Stimulated activated CD4-positive, alpha-beta T cell treated with anti-CD3 and anti-CD28 coated beads, Interleukin-4, amount 100 ng/mL, for 24 hours (primary cell): ENCODE results near the gene ZCCHC24.
"Not testable (repeated sequence)": the region's sequence is repeated elsewhere in the genome, so short reads cannot be mapped to it uniquely, and the experiment has no call there.

Experiments used
- DNase-seq: peaks from one replicate; pipeline ENCODE4 v3.0.0-alpha.2; 2020

Gene ZCCHC24

DNA sequence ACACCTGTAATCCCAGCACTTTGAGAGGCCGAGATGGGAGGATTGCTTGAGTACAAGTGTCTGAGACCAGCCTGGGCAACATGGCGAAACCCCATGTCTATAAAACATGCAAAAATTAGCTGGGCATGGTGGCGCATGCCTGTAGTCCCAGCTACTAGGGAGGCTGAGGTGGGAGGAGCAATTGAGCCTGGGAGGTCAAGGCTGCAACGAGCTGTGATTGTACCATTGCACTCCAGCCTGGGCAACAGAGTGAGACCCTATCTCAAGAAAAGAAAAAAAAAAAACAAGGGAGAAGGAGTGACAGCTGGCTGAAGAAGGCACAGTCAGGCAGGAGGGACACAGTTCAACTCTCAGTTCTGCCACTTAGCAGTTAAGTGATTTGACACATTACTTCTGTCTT lies 26.4 kb upstream of the ZCCHC24 start:
- no peak for DNase-seq

DNA sequence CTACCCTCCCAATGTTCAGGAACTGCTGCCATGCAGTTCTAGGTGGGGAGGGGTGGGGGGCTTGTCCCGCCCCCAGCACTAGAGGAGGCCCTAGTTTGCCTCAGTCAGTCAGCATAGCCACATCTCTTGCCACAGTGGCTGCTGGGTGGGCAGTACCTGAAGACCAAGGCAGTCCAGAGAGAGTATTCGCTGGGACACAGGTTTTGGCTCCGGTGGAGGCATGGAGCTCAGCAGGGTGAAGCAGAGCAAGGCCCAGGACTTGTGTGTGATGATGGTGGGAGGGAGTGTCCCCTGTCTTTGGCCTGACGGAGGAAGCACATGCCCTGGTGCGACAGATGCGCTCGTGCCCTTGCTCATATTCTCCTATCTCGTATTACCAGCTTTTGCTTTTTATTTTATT lies 24.7 kb upstream of the ZCCHC24 start:
- DNase-seq = no peak

DNA sequence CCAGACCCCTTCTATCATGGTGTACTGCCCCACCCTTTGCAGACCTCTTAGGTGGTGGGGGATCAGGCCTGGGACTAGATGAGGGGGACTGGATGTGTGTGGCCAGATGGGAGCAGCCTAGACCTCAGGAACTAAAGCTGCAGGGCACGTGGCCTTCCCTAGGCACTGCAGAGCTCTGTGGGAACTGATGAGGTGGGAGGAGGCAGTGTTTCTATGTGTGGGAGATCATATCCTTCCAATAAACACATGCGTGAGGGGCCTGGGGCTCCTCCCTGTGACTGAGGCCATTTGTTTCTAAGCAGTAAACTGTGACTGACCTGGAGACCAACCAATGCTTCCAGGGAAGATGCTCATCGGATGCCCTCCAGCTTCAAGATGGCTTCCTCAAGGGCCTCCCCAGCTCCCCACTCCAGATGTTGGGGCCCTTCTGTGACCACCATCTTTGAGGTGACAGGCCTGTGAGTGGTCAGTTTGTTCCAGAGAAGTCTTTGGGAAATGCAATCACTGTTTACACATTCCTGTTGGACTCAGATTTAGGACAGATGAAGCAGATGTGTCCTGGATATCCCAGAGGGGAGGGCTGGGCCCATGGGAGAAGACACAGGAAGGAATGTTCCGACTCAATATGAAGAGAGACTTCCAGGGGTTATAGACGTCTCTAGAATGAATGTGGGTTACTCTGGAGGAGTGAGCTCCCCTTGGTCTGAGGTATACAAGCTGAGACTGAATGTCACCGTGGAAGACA lies 23.6 kb upstream of the ZCCHC24 start:
- DNase-seq = no peak

DNA sequence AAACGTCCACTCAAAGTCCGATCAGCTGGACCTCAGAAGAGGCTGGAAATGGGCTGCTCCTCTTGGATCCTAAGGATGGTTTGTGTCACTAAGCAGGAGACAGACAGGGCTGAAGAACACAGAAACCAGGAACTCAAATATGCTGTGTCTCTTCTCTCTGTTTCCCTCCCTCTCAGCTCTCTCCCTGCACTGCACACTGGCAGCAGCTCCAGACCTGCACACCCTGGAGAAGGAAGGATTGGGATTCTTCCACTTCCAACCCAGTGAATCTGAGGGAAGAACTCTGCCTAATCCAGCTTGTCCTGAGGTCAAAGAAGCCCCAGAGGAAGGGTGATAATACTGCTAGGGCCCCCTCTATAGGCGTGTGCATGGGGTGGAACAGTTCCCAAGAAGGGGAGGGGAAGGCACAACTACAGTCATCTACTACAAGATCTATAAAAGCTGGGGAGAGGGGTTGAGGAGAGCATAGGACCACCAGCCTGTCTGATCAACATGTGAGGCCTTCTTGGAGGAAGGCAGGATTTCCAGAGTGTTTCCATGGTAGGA lies 22.7 kb upstream of the ZCCHC24 start:
- no peak for DNase-seq

DNA sequence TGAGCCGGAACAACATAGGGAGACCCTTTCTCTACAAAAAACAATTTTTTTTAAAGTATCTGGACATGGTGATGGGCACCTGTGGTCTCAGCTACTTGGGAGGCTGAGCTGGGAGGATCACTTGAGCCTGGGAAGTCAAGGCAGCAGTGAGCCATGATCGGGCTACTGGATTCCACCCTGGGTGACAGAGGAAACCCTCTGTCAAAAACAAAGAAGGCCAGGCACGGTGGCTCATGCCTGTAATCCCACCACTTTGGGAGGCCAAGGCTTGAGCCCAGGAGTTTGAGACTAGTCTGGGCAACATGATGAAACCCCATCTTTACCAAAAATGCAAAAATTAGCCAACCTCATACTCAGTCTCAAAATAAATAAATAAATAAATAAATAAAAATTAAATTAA lies 19.9 kb upstream of the ZCCHC24 start:
- no peak for DNase-seq

DNA sequence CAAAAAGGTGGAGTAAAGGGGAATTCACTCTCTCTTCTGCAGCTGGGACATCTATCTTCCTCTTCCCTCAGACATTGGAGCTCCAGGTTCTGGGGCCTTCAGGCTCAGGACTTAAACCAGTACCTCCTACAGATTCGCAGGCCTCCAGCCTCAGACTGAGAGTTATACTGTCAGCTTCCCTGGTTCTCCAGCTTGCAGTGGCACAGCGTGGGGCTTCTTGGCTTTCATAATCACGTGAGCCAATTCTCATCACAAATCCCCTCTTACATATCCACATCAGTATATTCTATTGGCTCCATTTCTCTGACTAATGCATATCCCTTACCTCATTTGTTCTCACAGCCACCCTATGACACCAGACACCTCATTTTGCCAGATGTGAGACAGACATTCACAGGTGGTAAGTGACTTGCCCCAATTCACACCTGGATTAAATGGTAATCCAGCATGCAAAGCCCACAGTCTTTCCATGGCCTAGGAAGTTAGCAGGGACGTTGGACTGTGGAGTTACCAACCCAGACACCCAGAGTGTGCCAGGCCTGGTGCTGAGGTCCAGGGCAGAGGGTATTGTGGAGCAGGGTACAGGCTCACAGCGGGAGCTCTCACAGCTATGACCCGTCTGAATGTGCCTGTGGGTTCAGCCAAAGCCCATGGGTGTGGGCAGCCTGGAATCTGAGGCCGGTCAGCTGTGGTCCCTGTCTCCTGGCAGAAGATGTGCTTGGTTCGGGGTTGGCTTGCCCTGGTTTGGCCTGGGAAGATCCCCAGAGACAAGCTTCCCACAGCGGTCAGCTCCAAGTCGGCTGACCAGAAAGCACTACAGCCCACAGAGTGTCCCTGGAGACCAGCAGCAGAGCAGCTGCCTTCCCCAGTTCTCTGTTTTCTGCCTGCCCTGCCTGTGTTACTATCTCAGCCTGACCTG lies 18.4 kb upstream of the ZCCHC24 start:
- no peak for DNase-seq

DNA sequence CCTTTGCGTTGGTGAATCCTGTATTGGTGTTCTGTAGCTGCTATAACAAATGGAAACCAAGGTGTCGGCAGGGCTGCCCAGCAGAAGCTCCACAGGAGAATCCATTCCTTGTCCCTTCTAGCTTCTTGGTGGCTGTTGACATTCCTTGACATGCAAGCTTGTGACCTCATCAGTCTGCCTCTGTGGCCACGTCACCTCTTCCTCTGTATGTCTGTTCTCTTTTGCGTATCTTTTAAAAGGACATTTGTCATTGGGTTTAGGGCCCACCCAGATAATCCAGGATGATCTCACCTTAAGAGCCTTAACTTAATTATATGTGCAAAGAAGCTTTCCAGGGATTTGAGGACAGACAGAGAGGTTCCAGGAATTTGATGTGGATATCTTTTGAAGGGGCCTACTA lies 15.3 kb upstream of the ZCCHC24 start:
- no peak for DNase-seq

DNA sequence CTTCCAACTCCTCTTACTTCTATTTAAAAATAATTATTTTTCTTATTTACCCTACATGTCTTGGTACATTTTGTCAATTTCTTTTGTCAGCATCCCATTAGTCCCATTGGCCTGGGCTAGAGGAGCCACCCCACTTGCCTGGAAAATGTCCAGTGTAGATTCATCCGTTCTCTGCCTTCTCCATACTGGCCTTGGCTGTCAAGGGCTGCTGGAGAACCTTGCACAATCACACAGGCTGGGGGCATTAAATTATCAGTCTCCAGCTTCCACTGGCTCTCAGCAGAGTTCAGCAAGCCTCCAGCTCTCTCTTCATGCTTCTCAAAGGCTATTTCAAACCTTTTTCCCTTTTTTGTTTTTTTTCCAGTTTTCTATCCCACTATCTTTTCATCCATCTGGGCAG lies 13.8 kb upstream of the ZCCHC24 start:
- DNase-seq = no peak

DNA sequence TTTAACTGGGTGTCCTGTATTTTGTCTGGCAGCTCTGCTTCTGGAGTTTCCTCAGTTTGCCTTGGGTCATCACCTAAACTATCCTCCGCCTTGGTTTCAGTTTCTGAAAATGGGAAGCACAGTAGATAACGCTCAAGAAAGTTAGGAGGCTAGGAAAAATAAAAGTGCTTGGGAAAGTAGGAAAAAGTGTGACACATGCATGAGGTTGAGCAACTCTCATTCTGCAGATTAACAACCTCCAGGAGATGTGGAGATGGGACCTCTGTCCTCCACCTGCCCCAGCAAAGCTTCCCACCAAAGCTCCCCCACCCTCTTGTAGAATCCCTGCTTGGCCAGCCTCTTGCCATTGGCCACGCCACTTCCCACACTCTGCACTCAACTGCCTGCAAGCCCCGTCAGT lies 13.1 kb upstream of the ZCCHC24 start:
- DNase-seq = no peak

DNA sequence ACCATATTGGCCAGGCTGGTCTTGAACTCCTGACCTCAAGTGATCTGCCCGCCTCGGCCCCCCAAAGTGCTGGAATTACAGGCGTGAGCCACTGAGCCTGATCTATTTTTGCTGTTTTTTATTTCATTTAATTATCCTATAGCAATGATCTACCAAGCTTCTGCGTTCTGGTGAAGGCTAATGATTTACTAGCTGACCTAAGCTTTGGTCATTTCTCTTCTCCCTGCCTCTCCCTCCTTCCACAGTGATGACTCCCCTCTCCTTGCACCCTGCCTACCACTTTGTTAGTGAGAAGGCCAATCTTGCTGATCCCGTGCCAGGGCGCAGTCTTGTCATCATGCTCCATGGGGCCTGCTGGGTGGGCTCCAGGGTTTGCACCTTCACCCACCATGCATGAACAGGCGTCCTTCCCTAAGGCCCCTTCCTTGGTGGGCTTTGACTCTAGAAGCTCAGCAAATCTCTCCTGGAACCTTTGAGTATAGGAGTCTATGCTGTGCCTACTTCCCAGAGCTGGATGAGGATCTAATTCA lies 11.9 kb upstream of the ZCCHC24 start:
- DNase-seq = no peak

DNA sequence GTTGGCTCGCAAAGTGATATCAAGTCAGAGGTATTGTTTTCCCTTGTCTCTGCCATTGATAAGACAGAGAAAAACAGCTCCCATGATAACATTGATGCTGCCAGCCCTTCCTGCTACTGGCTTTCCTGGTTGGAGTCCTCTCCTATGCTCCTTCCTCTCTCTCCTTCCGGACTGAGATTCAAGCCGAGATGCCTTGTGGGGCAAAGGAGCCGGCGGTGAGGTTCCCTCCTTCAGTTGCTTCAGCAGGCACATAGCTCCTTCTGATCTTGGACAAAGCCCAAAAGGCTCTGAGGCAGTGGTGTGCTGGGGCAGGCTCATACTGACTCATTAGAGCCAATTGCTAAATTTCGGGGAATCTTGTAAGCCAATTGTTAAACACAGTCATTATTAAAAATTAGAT lies 8.8 kb upstream of the ZCCHC24 start:
- no peak for DNase-seq

DNA sequence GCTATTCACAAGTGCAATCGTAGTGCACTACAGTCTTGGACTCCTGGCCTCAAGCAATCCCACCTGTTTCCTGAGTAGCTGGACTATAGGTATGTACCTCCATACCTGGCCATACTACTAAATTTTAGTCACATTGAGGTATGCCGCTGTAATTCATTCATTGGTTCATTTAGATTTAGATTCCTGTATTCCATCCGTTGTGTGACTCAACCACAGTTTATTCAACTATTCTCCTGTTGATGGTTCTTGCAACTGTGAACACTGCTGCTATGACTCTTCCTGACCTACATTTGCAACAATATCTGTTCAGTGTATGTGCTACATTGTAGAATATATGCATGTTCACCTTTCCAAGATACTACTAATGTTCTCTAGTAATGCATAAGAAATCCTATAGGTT lies 8.0 kb upstream of the ZCCHC24 start:
- DNase-seq = no peak

DNA sequence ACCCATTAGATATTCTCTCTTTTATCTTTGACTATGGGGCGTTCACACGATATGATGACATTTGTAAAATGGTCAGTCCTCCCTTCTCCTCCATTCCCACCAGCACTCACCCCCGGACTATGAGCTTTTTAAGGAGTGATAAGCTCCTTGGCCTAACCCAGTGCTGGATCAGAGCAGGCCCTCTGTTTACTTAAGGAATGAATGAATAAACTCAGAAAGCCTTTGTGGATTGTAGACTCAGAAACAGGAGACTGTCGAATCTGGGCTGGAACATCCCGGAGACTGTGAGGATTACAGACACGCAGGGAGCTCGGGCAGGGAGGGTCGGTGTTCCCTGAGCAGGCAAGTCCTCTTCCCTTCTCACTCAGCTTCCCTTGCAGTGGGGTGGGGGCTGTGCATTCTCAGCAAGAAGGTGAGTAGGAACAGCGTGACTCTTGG lies 6.8 kb upstream of the ZCCHC24 start:
- DNase-seq = no peak

DNA sequence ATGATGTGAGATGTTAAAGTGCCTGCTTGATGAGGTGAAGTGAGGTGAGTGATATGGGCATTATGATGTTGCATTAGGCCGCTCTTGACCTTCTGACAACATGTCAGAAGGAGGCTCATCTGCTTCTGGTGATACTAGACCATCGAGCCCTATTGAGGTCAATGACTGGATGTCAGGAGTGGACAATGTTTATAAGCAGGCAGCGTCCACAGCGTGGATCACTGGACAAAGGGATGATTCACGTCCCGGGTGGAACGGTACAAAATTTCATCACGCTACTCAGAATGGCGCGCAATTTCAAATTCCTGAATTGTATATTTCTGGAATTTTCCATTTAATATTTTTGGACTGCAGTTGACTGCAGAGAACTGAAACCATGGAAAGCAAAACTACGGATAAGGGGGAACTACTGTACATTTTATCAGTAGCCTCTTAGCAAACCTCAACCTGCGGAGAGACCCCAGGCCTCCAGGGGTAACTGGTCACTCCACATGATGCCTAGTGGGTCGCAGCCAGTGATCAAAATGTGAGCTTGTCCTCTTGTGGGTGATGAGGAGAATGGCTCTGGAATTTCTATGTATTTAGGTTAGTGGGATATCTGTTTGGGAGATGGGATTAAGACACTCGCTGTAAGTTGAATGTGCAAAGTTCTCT lies 5.7 kb upstream of the ZCCHC24 start:
- no peak for DNase-seq

DNA sequence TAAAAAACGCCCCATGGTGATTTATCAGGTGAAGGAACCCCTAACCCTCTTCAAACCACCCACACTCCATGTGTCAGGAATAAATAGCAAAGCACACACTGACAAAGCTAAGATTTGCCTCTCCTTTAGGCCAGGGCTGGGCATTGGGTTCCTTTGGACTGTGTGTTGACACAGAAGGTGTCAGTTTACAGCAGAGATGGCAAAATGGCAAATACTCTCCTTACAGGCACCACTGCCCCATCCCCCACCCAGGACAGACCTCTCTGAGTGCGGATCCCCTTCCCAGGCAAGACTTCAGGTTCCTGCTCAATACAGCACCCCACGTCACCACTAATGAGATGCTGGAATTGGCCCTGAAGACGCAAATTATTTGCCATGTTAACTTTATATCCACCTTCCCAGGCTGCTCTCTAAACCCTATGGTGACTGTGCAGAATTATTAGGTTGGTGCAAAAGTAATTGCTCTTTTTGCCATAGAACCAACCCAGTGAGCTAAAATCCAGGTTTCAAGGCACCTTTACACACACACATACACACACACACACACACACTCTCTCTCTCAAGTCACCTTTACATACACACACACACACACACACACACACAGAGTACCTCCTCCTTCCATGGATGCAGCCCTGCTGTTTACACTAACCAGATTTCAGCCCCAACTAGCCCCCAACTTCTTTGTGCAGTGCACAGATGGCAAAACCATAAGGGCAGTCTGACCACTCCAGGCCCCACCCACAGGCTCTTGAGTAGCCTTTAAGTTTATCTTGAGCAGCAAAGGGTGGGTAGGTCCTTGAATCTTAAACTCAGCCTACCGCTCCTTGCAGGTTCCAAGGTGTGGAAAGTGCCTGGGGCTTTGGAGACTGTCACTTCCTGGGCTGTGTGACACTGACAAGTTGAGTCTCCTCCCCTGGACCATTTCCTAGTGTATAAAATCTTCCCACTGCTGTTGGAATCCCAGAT lies 4.0 kb upstream of the ZCCHC24 start:
- DNase-seq = no peak

DNA sequence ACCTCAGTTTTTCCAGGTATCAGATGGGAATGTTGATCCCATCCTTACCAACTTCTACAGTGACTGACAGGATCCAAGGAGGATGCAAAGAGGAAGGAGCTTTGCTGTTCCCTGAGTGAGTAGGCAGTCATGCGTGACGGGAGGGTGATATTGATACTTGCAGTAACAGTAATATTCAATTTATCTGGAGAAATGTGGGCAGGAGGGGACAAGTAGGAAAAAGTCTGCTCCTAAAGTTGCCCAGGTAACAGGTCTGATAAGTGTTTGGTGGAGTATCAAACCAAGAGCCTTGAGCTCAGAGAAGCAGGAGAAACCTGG lies 3.3 kb upstream of the ZCCHC24 start:
- no peak for DNase-seq

DNA sequence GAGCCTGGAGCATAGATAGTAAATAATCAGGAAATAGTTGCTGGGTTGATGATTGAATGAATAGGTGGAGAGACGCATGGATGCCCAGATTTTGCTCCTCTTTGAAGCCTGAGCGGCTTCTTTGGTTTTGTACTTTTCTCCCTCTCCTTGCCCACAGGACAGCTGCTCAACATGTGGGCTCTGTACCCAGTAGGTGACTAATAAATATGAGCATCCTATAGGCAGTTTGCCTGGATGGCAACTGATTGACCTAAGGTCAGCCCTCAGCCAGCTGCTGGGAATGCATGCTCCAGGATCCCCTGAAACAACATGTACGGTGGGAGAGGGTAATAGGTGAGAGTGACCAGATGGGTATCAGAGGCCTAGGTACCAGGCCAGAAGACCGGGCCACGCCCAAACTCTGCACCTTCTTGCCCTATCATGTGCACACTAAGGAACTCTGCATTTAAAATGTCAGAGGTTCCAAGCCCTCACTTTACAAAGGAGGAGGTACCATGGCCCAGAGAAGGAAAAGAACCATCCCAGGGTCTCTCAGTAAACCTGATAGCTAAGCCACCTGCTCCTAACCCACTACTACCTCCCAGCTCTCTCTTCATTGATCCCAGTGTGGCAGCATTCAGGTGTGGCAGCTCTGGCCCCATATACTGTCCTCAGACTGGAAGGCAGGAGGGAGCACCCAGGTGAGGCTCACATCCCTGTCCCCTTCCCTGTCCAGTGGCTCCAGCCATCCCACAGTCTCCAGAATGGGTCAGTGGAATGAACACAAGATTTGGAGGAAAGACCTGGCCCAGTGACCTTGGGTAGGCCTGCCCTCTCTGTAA lies 2.7 kb upstream of the ZCCHC24 start:
- no peak for DNase-seq

DNA sequence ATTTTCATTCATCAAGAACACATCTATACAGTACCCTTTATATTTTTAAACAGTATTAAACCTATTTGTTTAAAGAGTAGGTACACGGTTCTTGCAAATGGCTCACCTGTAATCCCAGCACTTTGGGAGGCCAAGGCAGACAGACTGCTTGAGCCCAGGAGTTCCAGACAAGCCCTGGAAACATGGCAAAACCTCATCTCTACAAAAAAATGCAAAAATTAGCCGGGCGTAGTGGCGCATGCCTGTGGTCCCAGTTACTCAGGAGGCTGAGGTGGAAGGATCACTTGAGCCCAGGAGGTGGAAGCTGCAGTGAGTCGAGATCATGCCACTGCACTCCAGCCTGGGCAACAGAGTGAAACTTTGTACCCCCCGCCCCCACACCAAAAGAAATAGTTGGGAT lies 1.8 kb upstream of the ZCCHC24 start:
- DNase-seq = not testable (repeated sequence)

DNA sequence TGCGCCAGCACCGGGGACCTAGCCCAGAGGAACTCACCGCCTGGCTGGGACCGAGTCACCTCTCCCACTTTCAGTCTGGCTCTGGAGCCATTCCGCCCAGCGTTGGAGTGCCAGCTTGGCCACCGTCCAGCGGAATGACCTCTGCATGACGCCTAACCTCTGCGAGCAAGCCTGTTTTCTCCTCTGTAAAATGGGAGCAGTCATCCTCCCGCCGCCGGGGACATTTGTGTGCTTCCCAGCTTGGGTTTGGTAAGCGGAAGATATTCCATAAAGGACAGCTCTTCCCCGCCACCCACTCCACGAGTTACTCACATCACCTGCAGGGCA lies 1.3 kb upstream of the ZCCHC24 start:
- no peak for DNase-seq

DNA sequence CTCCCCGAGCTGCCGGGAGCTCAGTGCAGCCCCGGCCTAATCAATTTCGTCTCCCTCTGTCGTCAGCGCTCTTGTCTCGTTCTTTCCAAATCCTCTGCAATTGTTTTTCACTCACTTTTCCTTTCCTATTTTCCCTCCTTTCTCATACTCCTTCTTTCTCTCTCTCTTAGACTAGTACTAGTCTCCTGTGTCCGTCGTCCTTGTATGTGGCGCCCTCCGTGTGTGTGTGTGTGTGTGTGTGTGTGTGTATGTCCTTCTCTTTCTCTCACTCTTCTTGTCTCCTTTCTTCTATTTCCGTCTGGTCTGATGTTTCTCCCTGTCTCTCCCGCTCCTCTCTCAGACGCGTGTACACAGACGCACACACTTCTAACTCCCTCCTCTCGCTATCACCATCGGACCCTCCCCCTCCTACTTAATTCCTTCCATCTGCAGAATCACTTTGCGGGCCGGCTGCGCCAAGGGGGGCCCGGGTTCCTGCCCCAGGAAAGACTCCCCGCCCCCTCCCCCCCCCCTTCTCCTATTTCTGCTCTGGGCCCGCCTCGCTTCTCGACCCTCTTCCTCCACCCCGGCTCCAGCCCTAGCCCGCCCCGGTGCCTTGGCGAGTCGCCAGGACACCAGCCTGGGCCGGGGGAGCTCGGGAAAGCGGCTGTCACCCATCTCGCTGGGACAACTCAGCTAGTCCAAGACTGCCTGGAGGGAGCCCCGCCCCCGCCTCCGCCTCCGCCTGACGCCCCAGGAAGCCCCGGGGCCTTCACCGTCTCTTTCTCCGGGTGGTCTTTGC lies 743 bp upstream of the ZCCHC24 start:
- DNase-seq = no peak
